ENCODE results near the gene CYLD.

CYLD gene

DNA sequence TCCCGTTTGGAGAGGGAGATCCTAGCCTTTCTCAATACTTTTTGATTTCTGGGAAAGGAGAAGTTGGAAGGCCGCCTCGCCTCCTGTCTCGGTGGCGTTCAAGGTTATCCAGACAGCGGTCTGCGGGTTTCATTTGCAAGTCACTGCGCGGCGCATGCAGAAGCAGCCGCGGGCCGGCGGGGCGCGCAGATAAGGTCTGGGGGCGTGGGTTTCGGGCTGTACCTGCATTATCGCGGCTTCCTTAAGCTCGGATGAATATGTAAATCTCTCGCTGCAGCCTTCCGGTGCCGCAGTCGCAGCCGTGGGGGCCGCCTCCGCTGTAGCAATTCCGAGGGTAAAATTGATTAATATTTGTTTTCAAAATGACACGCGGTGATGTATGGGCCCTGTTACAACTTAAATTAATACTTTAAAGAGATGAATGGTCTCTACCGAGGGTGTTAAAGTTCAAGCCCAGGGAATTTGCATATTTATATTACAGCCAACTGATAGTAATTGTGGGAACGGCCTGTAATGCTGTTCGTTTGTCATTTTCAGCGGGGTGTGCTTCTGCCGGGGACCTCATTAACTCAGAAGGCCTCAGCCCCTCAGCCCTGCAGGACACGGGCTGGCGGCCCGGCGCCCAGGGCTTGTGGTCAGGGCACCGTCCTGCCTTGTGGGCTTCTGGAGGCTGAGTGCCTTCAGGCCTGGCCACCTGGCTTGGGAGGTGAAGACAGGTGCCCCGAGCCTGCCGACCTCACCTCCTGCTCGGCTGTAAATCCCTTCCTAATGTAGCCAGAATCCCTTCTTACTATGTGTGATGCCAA is 99.4 kb downstream of the CYLD start:
- in situ Hi-C loops (cut with HindIII; ENCODE audit: low sequenced_read_pairs), result no loop called here
- no peak for DNase-seq (ENCODE audit: low read depth)
- H3K4me3 ChIP-seq (ENCODE audit: low read depth, low read length), result peak overlapping the region; percentile 26
- TF ChIP-seq, protein P1, sequence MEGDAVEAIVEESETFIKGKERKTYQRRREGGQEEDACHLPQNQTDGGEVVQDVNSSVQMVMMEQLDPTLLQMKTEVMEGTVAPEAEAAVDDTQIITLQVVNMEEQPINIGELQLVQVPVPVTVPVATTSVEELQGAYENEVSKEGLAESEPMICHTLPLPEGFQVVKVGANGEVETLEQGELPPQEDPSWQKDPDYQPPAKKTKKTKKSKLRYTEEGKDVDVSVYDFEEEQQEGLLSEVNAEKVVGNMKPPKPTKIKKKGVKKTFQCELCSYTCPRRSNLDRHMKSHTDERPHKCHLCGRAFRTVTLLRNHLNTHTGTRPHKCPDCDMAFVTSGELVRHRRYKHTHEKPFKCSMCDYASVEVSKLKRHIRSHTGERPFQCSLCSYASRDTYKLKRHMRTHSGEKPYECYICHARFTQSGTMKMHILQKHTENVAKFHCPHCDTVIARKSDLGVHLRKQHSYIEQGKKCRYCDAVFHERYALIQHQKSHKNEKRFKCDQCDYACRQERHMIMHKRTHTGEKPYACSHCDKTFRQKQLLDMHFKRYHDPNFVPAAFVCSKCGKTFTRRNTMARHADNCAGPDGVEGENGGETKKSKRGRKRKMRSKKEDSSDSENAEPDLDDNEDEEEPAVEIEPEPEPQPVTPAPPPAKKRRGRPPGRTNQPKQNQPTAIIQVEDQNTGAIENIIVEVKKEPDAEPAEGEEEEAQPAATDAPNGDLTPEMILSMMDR (IDR thresholded peaks at IDR 0.05; ENCODE audit: low read depth, low read length, missing control alignments), result no peak

DNA sequence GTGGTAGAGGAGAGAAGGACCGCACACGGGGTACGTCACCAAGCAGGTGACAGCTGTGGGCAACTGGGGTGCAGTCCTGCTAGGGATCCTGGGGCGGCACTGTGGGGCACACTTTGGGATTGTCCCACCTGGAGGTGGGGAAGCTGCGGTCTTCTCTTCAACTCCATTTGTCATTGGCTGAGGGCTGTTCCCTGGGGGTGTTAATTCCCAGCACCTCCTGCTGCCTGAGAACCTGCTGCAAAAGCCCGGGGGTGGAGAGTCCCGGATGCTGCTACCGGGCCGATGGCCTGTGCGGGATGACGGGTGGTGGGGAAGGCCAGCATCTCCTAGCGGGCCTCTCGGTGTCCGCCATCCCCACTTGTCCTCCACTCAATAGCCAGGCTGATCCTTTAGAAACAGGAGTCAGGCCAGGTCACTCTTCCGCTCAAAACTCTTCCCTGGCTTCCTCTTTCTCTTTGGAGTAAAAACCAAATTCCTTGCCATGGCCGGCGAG is 100.2 kb downstream of the CYLD start:
- DNase-seq (ENCODE audit: low read depth), result no peak
- TF ChIP-seq, protein P1 (IDR thresholded peaks at IDR 0.05; ENCODE audit: low read depth, low read length, missing control alignments), result no peak
- in situ Hi-C loops (cut with HindIII; ENCODE audit: low sequenced_read_pairs), result no loop called here
- H3K4me3 ChIP-seq (ENCODE audit: low read depth, low read length), result no peak overlapping the region

DNA sequence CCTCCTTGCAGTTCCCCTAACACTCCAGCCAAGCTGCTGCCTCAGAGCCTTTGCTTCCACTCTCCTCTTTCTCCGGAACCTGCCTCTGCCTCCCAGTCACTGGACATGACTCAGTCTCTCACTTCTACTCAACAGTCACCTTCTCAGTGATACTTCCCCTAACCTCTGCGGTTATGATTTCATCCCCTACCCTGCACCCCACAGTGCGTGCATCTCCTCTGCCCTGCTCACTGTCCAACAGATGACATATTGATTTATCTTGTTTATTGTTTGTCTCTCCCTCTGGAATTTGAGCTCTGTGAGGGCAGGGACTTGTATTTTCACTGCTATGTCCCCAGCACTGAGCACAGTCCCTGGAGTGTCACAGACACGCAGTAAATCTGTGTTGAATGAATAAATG is 100.7 kb downstream of the CYLD start:
- in situ Hi-C loops (cut with HindIII; ENCODE audit: low sequenced_read_pairs), result no loop called here
- TF ChIP-seq, protein P1 (IDR thresholded peaks at IDR 0.05; ENCODE audit: low read depth, low read length, missing control alignments), result no peak
- no peak for DNase-seq (ENCODE audit: low read depth)
- H3K4me3 ChIP-seq (ENCODE audit: low read depth, low read length), result no peak overlapping the region

DNA sequence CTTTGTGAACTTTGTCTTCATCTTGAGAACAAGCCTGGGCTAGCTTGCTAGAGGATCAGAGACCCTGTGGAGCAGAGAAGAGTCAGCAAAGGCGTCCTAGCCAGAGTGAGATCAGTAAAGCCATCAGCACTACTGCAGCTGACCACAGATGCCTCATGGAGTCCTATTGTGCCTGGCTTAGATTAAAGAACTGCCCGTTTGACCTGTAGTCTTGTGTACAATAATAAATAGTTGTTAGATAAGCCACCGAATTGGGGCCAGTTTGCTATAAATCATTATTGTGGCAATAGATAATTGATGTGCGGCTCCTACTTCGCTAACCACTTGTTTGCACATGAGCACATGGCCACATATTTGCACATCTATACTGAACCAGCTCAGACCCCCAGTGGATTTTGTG is 103.0 kb downstream of the CYLD start:
- in situ Hi-C loops (cut with HindIII; ENCODE audit: low sequenced_read_pairs), result no loop called here
- TF ChIP-seq, protein P1 (IDR thresholded peaks at IDR 0.05; ENCODE audit: low read depth, low read length, missing control alignments), result no peak
- peak; percentile 15 for DNase-seq (ENCODE audit: low read depth)
- H3K4me3 ChIP-seq (ENCODE audit: low read depth, low read length), result no peak overlapping the region

DNA sequence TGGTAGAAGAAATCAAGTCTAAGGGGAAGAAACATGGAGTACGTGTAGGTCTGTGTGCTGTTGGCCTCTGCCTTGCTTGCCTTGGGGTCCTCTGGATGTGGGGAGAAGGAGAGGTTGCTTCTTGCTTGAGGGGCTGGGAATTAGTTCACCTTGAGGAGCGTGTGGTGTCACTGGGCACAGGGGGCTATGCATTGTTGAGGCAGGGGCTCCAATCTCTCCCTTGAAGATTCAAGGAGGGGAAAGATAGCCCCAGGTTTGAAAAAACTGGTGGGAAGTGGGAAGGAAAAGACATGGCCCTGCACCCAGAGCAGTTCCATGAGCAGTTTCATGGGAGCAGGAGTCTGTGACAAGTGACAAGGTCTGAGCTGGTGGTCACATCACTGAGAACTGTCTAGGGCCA is 103.4 kb downstream of the CYLD start:
- TF ChIP-seq, protein P1 (IDR thresholded peaks at IDR 0.05; ENCODE audit: low read depth, low read length, missing control alignments), result no peak
- in situ Hi-C loops (cut with HindIII; ENCODE audit: low sequenced_read_pairs), result no loop called here
- DNase-seq (ENCODE audit: low read depth), result no peak
- H3K4me3 ChIP-seq (ENCODE audit: low read depth, low read length), result no peak overlapping the region

DNA sequence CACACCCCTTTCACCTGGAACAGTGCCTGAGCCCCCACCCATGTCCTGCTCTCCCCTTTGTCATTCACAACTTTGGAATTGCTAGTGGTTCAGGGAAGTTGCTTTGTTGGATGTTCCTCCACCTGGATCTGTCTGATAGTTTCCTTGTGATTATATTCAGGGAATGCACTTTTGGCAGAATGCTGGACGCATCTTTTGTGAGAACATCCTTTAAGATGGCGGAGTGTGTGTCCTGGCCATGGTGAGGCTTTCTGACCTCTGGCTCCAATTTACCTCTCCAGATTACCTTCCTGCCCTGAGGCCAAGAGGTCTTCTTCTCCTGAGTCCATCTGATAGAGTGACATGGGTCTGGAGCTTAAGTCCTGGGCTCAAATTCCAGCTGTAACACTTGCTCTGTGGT is 104.6 kb downstream of the CYLD start:
- no peak overlapping the region for H3K4me3 ChIP-seq (ENCODE audit: low read depth, low read length)
- DNase-seq (ENCODE audit: low read depth), result no peak
- TF ChIP-seq, protein P1 (IDR thresholded peaks at IDR 0.05; ENCODE audit: low read depth, low read length, missing control alignments), result no peak
- in situ Hi-C loops (cut with HindIII; ENCODE audit: low sequenced_read_pairs), result no loop called here

Data from astrocyte of the cerebellum (primary cell).